ENCODE results near the gene RIPK3.

Gene RIPK3

GRCh38 chr14:24300326-24300980, 39.3 kb downstream of the RIPK3 start:
- no peak for DNase-seq

GRCh38 chr14:24299255-24300191, 40.3 kb downstream of the RIPK3 start, which contains the start of the genes DHRS1 and NOP9:
Gene DHRS1, minus strand, starts transcription at chr14:24299780. Its CDS starts 674 bp downstream, at chr14:24299106.
Gene NOP9, plus strand, starts transcription at chr14:24299850. Its CDS starts 105 bp downstream, at chr14:24299955.
- DNase-seq = peak; percentile 66 to 85

GRCh38 chr14:24298892-24299254, 40.9 kb downstream of the RIPK3 start:
- DNase-seq = no peak

GRCh38 chr14:24297190-24297964, 42.4 kb downstream of the RIPK3 start:
- no peak for DNase-seq

GRCh38 chr14:24296341-24297157, 43.2 kb downstream of the RIPK3 start:
- peak; percentile 22 to 69 for DNase-seq

- no peak for DNase-seq
Observed at GRCh38 chr14:24293525-24293924, 46.3 kb downstream of the RIPK3 start.

- DNase-seq = no peak
Observed at GRCh38 chr14:24292118-24292807, 47.5 kb downstream of the RIPK3 start.

- no peak for DNase-seq
Observed at GRCh38 chr14:24291446-24292117, 48.2 kb downstream of the RIPK3 start.

GRCh38 chr14:24290746-24291145, 49.0 kb downstream of the RIPK3 start:
- no peak for DNase-seq

GRCh38 chr14:24289649-24290280, 50.0 kb downstream of the RIPK3 start:
- no peak for DNase-seq

GRCh38 chr14:24286996-24287395, 52.8 kb downstream of the RIPK3 start:
- DNase-seq = no peak

Measured in hippocampal formation (tissue), 2 donors.